ENCODE measurements around the gene KMT5B.

KMT5B gene

DNA sequence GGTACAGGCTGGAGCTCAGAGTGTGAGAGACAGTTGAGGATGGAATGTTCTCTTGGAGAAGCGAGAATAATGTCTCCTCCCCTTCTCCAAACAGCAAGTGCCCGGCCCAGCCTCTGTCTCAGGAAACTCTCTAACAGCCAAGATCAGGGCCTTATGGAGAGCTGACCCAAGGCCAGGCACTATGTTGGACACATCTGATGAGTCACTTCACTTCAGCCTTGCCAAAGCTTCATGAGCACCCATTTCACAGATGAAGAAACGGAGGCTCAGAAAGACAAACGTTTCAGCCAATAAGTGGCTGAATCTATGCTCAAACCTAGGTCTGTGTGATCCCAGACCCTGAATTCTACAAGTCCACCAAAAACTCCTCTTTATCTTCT lies 69.8 kb downstream of the KMT5B start:
- no peak for DNase-seq (ENCODE audit: low read depth)

DNA sequence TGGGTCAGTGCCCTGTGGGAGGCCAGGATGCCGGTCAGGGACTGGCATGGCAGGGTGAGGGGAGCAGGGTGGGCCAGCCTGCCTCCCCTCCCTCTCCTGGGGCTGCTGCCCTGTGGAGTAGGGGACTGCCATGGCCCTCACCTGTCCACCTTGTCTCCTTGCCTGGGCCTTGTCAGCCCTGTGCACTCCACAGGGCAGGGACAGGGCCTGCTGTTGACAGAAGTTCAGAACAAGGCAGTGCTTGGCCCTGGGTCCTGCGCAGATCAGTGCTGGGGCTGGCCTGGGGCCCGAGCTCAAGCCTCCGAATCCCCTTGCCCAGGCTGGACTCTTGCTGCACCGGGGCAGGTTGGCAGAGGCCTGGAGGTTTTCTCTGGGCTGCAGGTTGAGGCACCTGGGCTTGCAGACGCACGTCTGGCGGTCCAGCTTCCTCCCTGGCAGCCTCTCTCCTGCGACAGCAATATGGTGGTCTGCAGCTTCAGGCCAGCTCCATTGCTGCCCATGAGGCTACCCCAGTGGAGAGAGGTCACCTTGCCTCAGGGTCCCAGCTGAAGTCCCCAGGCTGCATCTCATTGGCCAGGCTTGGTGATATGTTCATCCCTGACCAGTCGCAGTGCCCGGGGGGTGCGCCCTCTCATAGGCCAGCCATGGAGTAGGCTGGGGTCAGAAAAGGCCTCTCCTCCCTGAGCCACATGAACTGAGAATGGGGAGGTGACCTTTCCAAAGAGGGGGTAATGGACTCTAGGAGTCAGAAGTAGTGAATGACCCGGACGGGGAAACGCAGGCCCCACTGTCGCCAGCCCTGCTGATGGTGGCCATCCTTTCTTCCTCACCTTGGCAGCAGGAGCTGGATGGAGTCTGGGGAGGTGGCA lies 70.4 kb downstream of the KMT5B start:
- no peak for DNase-seq (ENCODE audit: low read depth)

DNA sequence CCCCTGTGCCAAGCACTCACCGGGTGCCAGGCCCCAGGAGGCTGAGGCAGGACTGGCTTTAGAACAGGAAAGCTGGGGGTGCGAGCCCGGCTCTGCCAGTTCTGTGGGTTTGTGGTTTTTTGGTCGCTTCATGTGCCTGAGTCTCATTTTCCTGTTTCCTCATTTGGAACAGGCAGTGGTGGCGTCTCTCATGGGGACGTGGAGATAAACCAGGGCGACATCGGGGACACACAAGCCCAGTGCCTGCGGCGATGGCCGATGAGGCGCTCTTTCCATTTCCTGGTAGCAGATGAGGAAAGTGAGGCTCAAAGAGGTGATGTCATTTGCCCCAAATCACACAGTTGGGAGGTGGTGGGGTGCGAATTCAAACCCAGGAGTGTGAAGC lies 71.1 kb downstream of the KMT5B start:
- DNase-seq (ENCODE audit: low read depth), result no peak

DNA sequence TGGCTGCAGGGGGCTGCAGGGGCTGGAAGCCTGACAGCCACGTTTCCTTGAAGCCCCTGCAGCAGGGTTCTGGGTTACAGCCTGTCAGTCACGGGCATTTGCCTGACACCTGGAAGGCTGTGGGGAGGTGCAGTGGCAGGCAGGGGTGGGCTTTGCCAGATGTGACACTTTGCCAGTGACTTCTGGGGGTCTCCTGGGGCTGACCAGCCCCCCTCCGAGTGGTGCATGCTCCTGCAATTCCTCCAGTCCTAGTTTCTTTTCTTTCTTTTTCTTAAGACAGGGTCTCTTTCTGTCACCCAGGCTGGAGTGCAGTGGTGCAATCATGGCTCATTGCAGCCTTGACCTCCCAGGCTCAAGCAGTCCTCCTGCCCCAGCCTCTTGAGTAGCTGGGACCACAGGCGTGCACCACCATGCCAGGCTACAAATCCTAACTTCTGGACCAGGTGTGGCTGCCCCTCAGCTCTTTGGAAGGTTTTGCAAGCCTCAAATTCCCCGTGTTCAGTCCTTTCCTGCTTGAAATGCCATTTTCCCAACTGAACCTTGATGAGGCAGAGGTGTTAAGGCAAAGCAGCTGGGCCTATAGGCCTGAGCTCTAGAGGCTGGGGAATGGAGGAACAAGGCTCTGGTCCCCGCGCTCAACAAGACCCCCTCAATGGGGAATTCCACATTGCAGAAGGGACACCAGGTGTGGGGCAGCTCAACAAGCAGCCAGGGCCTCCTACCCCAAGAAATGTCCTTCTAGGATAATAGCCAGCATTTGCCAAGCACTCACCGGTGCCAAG lies 71.7 kb downstream of the KMT5B start:
- no peak for DNase-seq (ENCODE audit: low read depth)

DNA sequence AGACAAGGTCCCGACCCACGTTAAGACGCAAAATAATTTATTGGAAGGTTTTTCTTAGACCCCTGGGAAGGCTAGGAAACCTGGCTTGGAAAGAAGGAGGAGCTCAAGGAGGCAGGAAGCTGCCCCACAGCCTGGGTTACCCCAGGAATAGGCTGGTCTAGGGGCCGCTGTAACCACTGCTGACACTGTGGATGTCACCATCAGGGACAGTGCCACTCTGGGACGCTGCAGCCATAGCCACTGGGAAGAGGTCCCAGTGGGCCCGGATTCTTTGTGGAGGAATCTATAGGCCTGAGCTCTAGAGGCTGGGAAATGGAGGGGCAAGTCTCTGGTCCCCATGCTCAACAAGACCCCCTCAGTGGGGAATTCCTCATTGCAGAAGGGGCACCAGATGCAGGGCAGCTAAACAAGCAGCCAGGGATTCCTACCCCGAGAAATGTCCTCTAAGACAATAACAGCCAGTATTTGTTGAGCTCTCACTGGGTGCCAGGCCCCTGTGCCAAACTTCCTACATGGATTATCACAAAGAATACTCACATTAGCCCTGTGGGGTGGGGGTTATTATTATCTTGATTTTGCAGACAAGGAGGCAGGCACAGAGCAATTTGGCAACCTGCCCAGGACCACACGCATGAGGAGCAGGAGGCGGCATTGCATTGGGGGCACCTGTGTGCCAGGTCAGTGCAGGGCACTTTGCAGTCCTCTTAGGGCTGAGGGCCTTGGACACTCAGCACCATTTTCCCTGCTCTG lies 72.4 kb downstream of the KMT5B start:
- no peak for DNase-seq (ENCODE audit: low read depth)

DNA sequence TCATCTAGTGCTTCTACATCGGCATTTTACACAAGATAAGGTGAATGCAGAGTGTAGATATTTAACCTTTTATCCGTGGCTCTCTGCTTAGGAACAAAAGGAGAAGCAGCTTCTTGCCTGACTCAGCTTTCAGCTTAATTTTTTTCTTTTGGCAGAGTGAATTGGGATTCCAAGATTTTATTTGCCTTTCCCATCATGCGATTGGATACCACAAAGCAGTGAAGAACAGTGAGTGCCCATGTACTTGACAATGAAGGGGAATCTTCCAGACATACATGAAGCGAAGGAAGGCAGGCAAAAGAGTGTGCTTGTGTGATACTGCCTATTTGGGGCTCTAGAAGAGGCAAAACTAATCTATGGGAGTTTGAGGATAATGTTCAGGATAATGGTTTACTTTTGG lies 74.9 kb downstream of the KMT5B start:
- no peak for DNase-seq (ENCODE audit: low read depth)

DNA sequence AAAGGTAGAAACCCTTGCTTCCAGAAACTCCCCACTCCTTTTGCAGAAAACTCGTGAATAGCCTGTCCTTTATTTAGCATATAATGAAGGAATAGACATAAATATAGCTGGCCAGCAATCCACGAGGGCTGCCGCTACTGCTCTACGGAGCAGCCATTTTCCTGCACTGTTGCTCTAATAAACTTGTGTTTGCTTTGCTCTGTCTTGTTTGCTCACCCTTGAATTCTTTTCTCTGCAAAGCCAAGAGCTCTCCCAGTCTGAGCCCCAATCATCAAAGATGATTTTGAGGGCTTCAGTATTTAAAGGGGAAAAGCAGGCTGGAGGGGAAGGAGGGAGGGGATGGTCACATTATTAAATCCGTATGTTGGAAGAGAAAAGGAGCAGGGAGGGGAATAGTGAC lies 75.3 kb downstream of the KMT5B start:
- no peak for DNase-seq (ENCODE audit: low read depth)

DNA sequence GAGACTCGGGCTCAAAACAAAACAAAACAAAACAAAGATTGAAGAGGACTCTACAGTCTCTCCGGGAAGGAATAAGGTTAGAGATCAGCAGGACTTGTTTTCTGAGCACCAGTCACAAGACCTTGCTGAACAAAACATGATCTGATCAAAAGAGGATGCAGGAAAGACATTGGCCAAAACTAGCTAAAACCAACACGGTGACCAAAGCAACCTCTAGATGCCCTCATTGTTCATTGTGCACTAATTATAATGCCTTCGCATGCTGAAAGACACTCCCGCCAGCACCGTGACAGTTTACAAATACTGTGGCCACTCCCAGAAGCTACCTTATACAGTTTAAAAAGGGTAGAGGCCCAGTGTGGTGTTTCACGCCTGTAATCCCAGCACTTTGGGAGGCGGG lies 76.2 kb downstream of the KMT5B start:
- DNase-seq (ENCODE audit: low read depth), result no peak

DNA sequence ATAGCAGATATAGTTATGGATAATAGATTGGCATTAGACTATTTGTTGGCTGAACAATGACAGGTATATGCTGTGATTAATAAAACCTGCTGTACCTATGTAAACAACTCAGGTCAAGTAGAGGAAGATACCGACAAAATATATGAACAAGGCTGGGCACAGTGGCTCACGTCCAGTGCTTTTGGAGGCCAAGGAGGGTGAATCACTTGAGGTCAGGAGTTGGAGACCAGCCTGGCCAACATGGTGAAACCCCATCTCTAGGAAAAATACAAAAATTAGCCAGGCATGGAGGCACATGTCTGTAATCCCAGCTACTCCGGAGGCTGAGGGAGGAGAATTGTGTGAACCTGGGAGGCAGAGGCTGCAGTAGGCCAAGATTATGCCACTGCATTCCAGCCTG lies 77.9 kb downstream of the KMT5B start:
- no peak for DNase-seq (ENCODE audit: low read depth)

DNA sequence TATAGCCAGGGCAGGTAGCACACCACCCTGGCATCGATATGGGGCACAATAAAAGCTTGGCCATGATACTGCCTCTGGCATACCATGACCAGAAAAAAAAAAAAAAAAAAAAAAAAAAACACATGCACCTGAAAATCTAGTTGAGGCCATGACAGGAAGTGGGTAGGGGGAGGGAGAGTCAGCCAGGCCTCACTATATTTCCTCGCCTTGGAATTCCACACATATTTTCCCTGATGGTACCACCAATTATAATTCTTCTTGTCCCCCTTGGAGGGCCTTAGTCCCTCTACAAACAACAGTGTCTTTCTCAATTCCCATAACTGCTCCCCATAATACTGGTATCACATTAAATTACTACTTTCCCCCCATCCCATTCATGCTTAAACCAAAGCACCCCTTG lies 79.3 kb downstream of the KMT5B start:
- no peak for DNase-seq (ENCODE audit: low read depth)

DNA sequence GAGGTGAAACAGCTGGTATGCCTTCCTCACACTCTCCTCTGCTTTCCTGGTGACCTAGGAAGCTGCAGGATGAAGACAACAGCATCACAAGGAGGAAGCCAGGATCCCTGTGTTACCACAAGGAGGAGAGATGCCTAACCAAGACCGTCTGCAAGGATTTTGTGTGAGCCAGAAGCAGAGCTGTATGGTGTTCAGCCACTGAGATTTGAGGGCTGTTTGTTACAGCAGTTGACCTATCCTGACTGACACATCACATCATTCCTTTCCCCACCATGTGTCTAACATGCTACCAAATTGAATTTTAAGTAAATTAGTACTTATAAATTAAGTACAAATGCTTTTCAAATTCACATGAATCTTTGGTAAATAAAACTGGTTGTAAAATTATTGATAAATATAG lies 83.0 kb downstream of the KMT5B start:
- no peak for DNase-seq (ENCODE audit: low read depth)

DNA sequence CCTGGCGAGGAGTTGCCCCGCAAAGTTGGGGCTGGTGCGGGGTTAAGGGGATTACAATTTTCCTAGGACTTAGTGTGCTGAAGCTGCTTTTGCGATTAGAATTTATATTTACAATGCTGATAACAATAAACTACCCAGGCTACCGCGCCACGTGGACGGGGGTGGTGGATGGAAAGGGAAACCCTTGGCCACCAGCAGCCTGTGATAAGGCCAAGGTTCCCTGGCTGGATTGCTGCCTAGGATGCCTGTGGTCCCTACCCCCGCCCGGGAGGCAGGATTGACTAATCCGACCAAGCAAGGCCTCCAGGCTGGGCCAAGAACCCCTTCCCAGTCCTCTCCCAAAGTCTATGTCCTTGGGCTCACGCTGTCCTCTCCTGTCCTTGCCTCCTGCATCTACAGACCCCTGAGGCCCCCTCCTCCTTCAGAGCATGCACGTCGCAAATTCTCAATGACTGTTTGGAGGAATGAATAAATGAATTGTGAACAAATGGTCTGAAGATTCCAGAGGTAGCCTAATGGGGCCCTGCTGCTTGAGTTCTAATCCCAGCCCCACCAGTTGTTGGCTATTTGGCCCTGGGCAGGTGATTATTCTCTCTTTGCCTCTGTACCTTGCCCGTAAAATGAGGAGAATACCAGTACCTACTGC lies 84.3 kb downstream of the KMT5B start:
- no peak for DNase-seq (ENCODE audit: low read depth)

DNA sequence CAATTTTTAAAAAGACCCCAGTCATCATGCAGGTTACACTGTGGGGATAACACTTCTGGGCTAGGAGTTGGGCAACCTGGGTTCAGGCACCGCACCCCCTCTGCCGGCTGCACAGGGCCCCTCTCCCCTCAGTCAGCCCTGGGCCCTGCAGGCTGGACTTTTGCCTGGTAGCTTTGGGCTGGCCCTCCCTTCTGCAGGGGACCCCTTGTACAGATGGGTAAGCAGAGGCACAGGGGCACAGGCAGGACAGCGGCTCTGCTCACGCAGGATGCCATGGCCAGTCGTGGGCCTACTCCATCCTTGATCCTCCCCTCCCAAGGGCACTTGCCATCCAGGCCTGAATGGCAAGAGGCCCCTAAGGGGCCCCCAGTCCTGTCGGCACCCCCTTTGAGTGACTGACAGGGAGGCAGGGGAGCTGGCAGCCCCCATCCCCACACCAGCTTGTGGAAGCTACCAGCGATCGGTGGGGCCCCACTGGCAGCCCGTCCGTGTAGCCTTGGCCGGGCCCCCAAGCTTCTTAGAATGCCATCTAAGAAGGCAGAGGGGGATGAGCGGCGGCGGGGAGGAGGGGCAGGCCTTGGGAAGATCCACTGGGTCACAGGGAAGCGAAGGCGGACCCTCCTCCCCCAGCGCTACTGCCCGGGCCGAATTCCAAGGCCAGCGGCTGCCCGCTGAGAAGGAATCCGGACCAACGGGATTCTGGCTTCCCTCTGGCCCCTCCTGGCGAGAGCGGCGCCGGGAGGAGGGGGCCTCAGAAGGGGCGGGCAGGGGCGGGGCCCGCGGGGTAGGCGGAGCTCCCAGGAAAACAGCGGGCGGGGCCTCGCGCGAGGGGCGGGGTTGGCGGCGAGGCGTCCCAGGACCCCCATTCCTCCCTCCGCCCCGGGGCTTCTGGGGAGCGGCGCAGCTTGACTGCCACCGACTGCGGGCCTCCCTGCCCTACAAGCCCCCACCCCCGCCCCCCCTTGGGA lies 85.1 kb downstream of the KMT5B start:
- no peak for DNase-seq (ENCODE audit: low read depth)

DNA sequence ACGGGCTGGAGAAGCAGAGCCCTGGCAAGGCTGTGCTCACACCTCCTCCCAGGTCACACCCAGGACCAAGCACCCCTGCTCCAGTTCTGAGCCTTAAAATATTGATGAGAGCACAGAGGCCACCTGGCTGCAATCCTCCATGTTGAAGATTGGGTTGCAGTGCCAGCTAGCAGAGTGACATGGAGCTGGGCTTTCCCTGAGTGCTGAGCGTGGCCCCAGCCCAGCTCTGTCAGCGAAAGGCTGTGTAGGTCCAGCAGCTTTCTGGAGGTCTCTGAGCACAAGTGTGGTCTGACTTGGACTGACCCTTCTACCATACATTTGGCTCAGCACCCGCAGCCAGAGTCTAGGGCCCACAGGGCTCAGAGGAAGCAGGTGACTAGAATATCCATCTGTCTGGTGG lies 87.9 kb downstream of the KMT5B start:
- no peak for DNase-seq (ENCODE audit: low read depth)

DNA sequence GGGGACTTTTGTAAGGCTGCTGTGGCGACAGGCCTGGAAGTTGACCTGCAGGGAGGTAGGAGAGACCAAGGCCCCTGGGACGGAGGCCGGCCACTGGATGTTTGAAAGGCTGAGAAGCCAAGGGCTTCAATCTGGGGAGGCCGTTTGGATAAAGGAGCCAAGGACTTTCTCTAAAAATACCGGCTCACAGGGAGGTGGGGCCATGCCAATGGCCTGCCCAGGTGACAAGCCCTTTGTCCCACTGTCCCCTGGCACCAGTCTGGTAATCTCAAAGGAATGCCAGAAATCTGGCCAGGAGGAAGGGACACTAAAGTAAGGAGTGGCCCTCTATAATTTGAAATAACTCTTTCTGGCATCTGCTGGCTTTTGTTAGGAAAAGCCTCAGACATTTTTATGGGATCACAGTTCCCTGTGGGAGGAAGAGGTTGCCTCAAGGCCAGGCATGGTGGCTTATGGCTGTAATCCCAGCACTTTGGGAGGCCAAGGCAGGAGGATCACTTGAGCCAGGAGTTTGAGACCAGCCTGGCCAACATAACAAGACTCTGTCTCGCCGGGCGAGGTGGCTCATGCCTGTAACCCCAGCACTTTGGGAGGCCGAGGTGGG lies 90.1 kb downstream of the KMT5B start:
- DNase-seq (ENCODE audit: low read depth), result no peak

DNA sequence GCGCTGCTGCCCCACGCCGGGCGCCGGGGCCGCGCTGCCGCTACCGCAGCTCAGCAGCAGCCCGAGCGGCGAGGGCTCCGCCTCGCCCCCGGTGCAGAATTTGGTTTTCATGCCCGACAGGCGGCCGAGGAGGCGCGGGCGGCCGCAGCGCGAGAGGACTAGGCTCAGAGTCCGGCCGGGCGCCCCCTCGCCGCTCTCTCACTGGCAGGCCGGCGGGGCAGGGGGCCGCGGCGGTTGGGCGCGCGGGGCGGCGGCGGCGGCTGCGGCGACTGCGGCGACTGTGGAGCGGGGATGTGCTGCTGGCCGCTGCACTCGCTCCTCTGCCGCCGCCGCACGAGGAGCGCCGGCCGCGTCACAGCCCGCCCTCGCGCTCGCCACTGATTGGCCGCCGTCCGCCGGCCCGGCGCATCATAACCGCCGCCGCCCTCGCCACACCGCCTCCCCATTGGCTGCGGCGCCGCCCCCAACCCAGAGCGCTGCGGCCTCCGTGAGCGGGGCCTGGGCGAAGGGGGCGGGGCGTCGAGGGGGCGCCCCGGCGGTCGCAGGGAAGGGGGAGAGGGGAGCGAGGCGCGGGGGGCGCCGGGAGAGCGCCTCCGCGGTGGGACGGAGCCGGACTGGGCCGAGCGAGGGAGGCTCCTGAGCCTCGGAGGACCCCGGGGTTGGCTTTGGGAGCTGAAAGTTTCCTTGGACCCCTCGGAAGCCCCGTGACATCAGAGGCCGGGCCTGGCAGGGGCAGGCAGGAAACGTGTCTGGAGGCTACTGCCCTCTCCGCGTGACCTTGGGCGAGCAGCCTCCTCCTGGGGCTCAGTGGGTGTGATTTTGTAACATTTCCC lies 91.8 kb downstream of the KMT5B start, which contains the start of gene CHKA:
Gene CHKA (minus strand): TSS at position 322 of the 833 bp plus-strand sequence. CDS start 211 bp downstream, at position 111.
- peak; percentile 75 for DNase-seq (ENCODE audit: low read depth)

DNA sequence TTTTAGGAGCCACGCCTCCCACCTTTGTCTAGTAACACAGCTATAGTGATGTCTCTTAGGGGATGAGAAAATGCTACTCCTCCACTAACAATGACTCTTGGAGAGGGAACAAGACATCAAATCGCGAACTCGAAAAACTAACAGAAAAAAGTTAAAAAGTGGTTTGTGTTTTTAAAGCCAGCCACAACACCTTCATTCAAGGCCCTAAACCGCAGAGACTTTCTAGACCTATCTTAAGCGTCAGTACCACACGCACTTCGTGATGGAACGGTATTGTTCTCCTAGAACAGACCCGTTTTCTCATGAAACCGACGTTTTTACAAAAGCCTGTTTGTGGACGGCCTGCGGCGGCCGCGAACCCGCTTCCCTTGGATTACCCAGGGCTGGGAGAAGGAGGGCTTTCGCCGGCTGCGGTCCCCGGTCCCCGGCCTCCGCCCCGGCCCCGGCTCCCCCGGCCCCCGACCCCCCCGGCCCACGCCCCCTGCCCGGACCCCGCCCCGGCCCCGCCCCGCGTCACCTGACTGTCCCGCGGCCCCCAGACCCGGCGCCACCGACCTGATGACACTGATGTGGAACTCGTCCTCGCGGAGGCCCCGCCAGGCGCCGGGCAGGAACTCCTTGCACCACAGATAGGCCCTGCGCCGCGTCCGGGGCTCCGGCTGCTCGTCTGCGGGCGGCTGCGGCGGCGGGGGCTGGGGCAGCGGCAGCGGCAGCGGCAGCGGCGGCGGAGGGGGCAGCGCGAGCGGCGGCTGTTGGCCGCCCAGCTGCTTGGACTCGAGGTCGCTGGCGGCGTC lies 92.6 kb downstream of the KMT5B start:
- DNase-seq (ENCODE audit: low read depth), result peak; percentile 7

DNA sequence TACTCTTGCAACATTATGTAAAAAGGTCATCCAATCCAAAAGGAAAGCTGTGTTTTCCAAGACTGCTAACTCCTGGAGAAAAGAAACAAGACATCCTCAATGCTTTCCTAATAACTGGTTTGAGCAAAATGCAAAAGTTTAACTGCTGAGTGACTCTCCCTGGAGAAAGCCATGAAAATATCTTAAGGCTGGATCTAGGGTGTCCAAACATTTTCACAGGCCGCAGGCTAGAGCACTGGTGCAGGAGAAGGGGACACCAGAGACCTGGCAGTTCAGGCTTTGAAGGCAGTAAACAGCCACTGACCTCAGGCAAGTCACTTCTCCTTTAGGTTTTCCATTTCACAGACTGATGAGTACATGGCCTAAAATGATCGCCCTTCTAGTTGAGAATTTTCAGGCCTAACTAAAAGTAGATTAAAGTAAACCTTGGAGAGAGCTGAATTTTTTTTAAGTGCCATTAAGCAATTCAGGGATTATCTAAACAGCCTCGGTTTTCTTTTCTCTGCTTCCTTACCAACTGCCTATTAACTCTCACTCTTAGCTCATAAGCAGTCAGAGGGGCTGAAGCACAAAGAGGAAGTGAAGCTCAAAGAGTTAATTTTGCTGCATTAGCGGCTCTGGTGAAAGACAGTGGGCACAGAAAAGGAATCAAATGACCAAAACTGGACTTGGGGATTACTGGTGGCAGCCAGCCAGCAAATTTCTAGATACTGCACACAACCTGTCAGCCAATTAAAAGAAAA lies 94.2 kb downstream of the KMT5B start:
- DNase-seq (ENCODE audit: low read depth), result no peak

All from activated T-helper 1 cell treated with Interleukin-2 at 50 U/mL for 16 hours (primary cell).